Measurements from ENCODE around the gene GRIA4.

DNA sequence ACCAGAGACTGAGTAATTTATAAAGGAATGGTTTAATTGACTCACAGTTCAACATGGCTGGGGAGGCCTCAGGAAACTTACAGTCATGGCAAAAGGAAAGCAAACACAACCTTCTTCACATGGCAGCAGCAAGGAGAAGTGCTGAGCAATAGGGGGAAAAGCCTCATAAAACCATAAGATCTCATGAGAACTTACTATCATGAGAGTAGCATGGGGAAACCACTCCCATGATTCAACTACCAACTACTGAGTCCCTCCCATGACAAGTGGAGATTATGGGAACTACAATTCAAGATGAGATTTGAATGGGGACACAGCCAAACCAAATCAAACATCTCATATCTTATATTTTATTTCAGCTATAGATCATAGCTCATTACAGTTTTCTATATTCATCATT is 33.0 kb downstream of the GRIA4 start:
- TF ChIP-seq, protein P1, sequence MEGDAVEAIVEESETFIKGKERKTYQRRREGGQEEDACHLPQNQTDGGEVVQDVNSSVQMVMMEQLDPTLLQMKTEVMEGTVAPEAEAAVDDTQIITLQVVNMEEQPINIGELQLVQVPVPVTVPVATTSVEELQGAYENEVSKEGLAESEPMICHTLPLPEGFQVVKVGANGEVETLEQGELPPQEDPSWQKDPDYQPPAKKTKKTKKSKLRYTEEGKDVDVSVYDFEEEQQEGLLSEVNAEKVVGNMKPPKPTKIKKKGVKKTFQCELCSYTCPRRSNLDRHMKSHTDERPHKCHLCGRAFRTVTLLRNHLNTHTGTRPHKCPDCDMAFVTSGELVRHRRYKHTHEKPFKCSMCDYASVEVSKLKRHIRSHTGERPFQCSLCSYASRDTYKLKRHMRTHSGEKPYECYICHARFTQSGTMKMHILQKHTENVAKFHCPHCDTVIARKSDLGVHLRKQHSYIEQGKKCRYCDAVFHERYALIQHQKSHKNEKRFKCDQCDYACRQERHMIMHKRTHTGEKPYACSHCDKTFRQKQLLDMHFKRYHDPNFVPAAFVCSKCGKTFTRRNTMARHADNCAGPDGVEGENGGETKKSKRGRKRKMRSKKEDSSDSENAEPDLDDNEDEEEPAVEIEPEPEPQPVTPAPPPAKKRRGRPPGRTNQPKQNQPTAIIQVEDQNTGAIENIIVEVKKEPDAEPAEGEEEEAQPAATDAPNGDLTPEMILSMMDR (IDR thresholded peaks at IDR 0.05; ENCODE audit: low read depth, low read length, poor library complexity, severe bottlenecking): no peak
- TF ChIP-seq EZH2phosphoT487 (IDR thresholded peaks at IDR 0.05; ENCODE audit: borderline replicate concordance, low read length): no peak
